ENCODE measurements around the gene CHST15.

DNA sequence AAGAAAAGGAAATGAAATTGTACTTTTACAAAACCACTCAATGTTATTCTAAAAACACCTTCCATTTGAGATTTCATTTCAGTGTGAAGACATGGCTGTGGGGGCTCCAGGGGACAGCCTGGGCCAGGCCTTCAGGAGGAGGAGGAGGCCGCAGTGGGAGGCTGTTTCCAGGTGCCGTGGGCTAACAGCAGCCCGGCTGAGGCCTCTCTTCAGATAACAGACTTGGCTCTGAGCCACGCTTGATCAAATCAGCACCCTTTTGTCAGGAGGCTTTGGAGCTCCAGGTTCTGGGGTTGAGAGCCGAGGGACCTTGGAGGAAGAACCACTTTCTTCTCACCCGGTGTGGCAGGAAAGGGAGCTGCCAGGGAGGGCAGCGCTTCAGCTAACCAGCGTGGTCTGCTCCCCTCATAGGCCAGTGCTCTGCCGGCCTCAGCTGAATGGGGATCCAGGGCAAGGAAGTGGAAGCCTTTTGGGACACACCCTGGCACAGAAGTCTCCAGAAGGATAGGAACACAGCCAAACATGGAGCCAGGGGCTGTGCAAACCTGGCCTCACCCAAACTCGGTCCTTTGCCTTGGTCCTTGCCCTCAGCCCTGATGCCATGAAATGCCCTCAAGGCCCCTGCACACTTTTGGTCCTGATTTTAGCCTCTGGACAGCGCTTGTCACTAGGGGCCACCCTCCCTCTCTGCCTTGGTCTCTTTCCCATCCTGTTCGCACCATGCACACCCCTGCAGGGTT, 23.5 kb upstream of the CHST15 start:
- TF ChIP-seq, protein P1, sequence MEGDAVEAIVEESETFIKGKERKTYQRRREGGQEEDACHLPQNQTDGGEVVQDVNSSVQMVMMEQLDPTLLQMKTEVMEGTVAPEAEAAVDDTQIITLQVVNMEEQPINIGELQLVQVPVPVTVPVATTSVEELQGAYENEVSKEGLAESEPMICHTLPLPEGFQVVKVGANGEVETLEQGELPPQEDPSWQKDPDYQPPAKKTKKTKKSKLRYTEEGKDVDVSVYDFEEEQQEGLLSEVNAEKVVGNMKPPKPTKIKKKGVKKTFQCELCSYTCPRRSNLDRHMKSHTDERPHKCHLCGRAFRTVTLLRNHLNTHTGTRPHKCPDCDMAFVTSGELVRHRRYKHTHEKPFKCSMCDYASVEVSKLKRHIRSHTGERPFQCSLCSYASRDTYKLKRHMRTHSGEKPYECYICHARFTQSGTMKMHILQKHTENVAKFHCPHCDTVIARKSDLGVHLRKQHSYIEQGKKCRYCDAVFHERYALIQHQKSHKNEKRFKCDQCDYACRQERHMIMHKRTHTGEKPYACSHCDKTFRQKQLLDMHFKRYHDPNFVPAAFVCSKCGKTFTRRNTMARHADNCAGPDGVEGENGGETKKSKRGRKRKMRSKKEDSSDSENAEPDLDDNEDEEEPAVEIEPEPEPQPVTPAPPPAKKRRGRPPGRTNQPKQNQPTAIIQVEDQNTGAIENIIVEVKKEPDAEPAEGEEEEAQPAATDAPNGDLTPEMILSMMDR (conservative IDR thresholded peaks at IDR 0.05), result no peak
- no peak for TF ChIP-seq ZFX (IDR thresholded peaks at IDR 0.05)
